Inflammatory macrophage treated with lipopolysaccharide for 1 hour (primary cell): ENCODE results near the gene ZNRD2.
A peak's percentile ranks its signal among the peaks of the same experiment; 100 is the strongest.

Experiments
- DNase-seq, 2 donors: peaks; one replicate each; pipeline ENCODE4 v3.0.0-alpha.2; 2020 to 2022

ZNRD2 gene

GRCh38 chr11:65574109-65574810, 4.0 kb downstream of the ZNRD2 start:
- peak; percentile 97 to 98 for DNase-seq

GRCh38 chr11:65574811-65575567, 4.7 kb downstream of the ZNRD2 start:
- DNase-seq = no peak

GRCh38 chr11:65575568-65576231, 5.4 kb downstream of the ZNRD2 start, which contains the start of gene EHBP1L1:
Gene EHBP1L1, plus strand, starts transcription at chr11:65576053. Its CDS starts 250 bp downstream, at chr11:65576303.
- DNase-seq = peak; percentile 74 to 85

- DNase-seq = peak; percentile 58 to 68
Observed at GRCh38 chr11:65576232-65576866, 6.1 kb downstream of the ZNRD2 start.

GRCh38 chr11:65576867-65577755, 6.8 kb downstream of the ZNRD2 start:
- peak; percentile 88 to 96 for DNase-seq

- no peak for DNase-seq
Observed at GRCh38 chr11:65577756-65578109, 7.5 kb downstream of the ZNRD2 start.

GRCh38 chr11:65578134-65578533, 7.9 kb downstream of the ZNRD2 start:
- no peak for DNase-seq

- DNase-seq = no peak
Observed at GRCh38 chr11:65578667-65579066, 8.4 kb downstream of the ZNRD2 start.

- no peak for DNase-seq
Observed at GRCh38 chr11:65579291-65579690, 9.0 kb downstream of the ZNRD2 start.

- no peak for DNase-seq
Observed at GRCh38 chr11:65580031-65580692, 9.9 kb downstream of the ZNRD2 start.

GRCh38 chr11:65580756-65581155, 10.5 kb downstream of the ZNRD2 start:
- no peak for DNase-seq

GRCh38 chr11:65581928-65582327, 11.7 kb downstream of the ZNRD2 start:
- no peak for DNase-seq

GRCh38 chr11:65583589-65583988, 13.3 kb downstream of the ZNRD2 start:
- DNase-seq = no peak

GRCh38 chr11:65584106-65584505, 13.8 kb downstream of the ZNRD2 start:
- DNase-seq = no peak

- DNase-seq = no peak
Observed at GRCh38 chr11:65584723-65585171, 14.5 kb downstream of the ZNRD2 start.

GRCh38 chr11:65585396-65586246, 15.3 kb downstream of the ZNRD2 start:
- DNase-seq = no peak

GRCh38 chr11:65586247-65586630, 16.0 kb downstream of the ZNRD2 start:
- DNase-seq = no peak

GRCh38 chr11:65586676-65587075, 16.4 kb downstream of the ZNRD2 start:
- DNase-seq = peak in 1 of 2 donors; percentile 65

- peak; percentile 64 to 74 for DNase-seq
Observed at GRCh38 chr11:65588199-65589054, 18.1 kb downstream of the ZNRD2 start.
